Astrocyte (in vitro differentiated cells and primary cell): ENCODE data around the gene CEMP1. TPM values are rescaled to one million over a fixed set of nuclear protein-coding genes. Genes with fewer than 3 reads are reported as not detected.
A peak's percentile ranks its signal among the peaks of the same experiment; 100 is the strongest.

Source experiments
- DNase-seq: peaks from one replicate; pipeline ENCODE4 v3.0.0-alpha.2; 2010; ENCODE audit warnings: low read depth
- FAIRE-seq: peaks from 2 replicates; lab custom pipeline; 2011; peaks lifted over from hg19 to GRCh38; lab: Jason Lieb, UNC
- H2AFZ ChIP-seq: 2 replicates; pipeline ENCODE4 v1.6.0; 2012; ENCODE audit warnings: low read depth, low read length, inconsistent platforms
- H3K27ac ChIP-seq: 2 replicates; pipeline ENCODE4 v1.5.1; 2011; ENCODE audit warnings: low read depth, low read length, inconsistent platforms
- H3K27me3 ChIP-seq: 2 replicates; pipeline ENCODE4 v1.6.0; 2011; ENCODE audit warnings: low read length, inconsistent platforms; ENCODE audit not compliant: insufficient read depth
- H3K36me3 ChIP-seq: 2 replicates; pipeline ENCODE4 v1.5.1; 2011; ENCODE audit warnings: low read length, inconsistent platforms; ENCODE audit not compliant: insufficient read depth
- H3K4me1 ChIP-seq: 2 replicates; pipeline ENCODE4 v1.5.1; 2011; ENCODE audit warnings: low read length, inconsistent platforms; ENCODE audit not compliant: insufficient read depth
- H3K4me2 ChIP-seq: 2 replicates; pipeline ENCODE4 v1.6.0; 2012; ENCODE audit warnings: low read length, inconsistent platforms
- H3K4me3 ChIP-seq: 2 replicates; pipeline ENCODE4 v1.5.1; 2011; ENCODE audit warnings: low read depth, mild to moderate bottlenecking, low read length, inconsistent platforms; ENCODE audit not compliant: insufficient read depth
- H3K79me2 ChIP-seq: 2 replicates; pipeline ENCODE4 v1.6.0; 2012; ENCODE audit warnings: mild to moderate bottlenecking, low read length, inconsistent platforms; ENCODE audit not compliant: insufficient read depth
- H3K9ac ChIP-seq: 2 replicates; pipeline ENCODE4 v1.6.0; 2012; ENCODE audit warnings: mild to moderate bottlenecking, low read length, inconsistent platforms
- H3K9me3 ChIP-seq: 2 replicates; pipeline ENCODE4 v1.5.1; 2012; ENCODE audit warnings: low read depth, mild to moderate bottlenecking, low read length, inconsistent platforms; ENCODE audit not compliant: insufficient read depth
- H4K20me1 ChIP-seq: 2 replicates; pipeline ENCODE4 v1.6.0; 2012; ENCODE audit warnings: low read length, inconsistent platforms; ENCODE audit not compliant: insufficient read depth
- H3K27ac Mint-ChIP-seq: one replicate; pipeline ENCODE4 v1.8.0; 2021; ENCODE audit warnings: mild to moderate bottlenecking, mixed read lengths; ENCODE audit not compliant: unreplicated experiment
- H3K27me3 Mint-ChIP-seq: one replicate; pipeline ENCODE4 v1.8.0; 2021; ENCODE audit warnings: low read depth, mixed read lengths; ENCODE audit not compliant: unreplicated experiment
- H3K36me3 Mint-ChIP-seq: one replicate; pipeline ENCODE4 v1.8.0; 2021; ENCODE audit warnings: low read depth, mixed read lengths; ENCODE audit not compliant: unreplicated experiment
- H3K4me1 Mint-ChIP-seq: one replicate; pipeline ENCODE4 v1.8.0; 2021; ENCODE audit warnings: low read depth, mixed read lengths; ENCODE audit not compliant: unreplicated experiment
- H3K4me3 Mint-ChIP-seq: one replicate; pipeline ENCODE4 v1.8.0; 2021; ENCODE audit warnings: mild to moderate bottlenecking, moderate library complexity, mixed read lengths; ENCODE audit not compliant: unreplicated experiment
- H3K9me3 Mint-ChIP-seq: one replicate; pipeline ENCODE4 v1.8.0; 2021; ENCODE audit warnings: mild to moderate bottlenecking, mixed read lengths; ENCODE audit not compliant: unreplicated experiment
- CTCF ChIP-seq: IDR thresholded peaks from 2 replicates; pipeline ENCODE4 v1.5.1; 2011; ENCODE audit warnings: low read depth, mild to moderate bottlenecking, inconsistent platforms, low read length, moderate library complexity; ENCODE audit not compliant: insufficient read depth
- EZH2 ChIP-seq: IDR thresholded peaks from 2 replicates; pipeline ENCODE4 v1.6.1; 2012; ENCODE audit warnings: mild to moderate bottlenecking, low read length, inconsistent platforms; ENCODE audit not compliant: insufficient read depth
- total RNA-seq: library from RNA; stranded (reverse); gene quantifications from 2 replicates; pipeline ENCODE4 v1.2.1, GENCODE V29; 2021

CEMP1 gene
- total RNA-seq, 1 donor from 2014 or later, result not detected

DNA sequence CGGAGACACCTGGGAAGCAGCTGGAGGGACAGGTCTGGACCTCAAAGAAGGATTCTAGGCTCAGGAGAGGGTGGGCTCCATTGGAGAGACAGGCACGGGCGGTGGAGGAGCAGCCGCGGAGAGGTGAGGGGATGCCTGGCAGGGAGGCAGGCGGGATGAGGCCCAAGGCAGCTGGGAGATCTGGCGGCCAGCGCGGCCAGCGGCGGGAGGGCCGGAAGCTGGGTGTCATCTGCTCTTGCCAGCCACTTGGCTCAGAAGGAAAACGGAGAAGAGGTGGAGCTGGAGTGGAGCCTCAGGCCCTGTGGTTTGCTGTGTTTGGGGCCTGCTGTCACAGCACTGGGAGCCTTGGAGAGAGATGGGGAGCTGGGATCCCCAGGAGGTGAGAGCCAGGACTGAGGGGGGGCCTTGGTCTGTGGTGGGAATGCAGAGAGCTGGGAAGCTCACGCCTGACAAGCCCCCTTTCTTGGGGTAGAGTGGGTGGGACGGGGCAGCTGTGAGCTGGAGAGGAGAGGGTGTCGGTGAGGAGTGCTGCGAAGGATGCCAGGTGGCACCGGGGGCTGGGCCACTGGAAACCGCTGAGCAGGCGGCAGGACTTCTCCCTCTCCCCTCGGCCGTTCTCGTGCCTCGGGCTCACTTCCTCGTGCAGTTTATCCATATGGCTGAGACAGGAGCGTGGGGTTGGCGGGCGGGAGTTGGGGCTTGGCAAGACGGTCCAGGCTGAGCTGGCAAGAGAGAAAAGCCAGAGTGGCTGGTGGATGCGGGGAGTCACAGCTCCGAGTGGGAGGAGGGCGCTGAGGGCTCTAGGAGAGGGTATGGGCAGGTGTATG, 48.3 kb downstream of the CEMP1 start:
- H3K36me3 ChIP-seq, result no peaks in the 10 kb centered on the region
- peaks cover 14% of the 10 kb centered on the region for H3K79me2 ChIP-seq
- H3K27ac Mint-ChIP-seq, result peak overlapping the region; percentile 24
- H4K20me1 ChIP-seq, result peaks cover 86% of the 10 kb centered on the region
- H3K4me2 ChIP-seq, result no peak overlapping the region
- peaks cover 21% of the 10 kb centered on the region for H3K36me3 Mint-ChIP-seq
- H3K9me3 Mint-ChIP-seq, result no peaks in the 10 kb centered on the region
- H3K9me3 ChIP-seq, result no peaks in the 10 kb centered on the region
- H3K4me3 ChIP-seq, result no peak overlapping the region
- H3K27me3 ChIP-seq, result no peaks in the 10 kb centered on the region
- TF ChIP-seq EZH2 (no peak), CTCF (no peak)
- H3K27ac ChIP-seq, result no peak overlapping the region
- peak; percentile 37 for DNase-seq
- H3K9ac ChIP-seq, result no peak overlapping the region
- H3K4me1 ChIP-seq, result peaks cover 12% of the 10 kb centered on the region
- peaks cover 18% of the 10 kb centered on the region for H3K27me3 Mint-ChIP-seq
- no peak overlapping the region for H3K4me3 Mint-ChIP-seq
- H2AFZ ChIP-seq, result no peak overlapping the region
- no peak for FAIRE-seq
- H3K4me1 Mint-ChIP-seq, result peaks cover 5% of the 10 kb centered on the region

GRCh38 chr16:2482249-2482648, 49.0 kb downstream of the CEMP1 start:
- Histone ChIP-seq H3K27me3 (no peaks in the 10 kb centered on the region), H3K4me2 (no peak overlapping the region), H3K36me3 (no peaks in the 10 kb centered on the region), H3K9me3 (no peaks in the 10 kb centered on the region), H3K9ac (no peak overlapping the region), H3K79me2 (peaks cover 20% of the 10 kb centered on the region), H3K4me1 (peaks cover 9% of the 10 kb centered on the region), H2AFZ (no peak overlapping the region), H4K20me1 (peaks cover 86% of the 10 kb centered on the region), H3K4me3 (no peak overlapping the region), H3K27ac (no peak overlapping the region)
- Mint-ChIP-seq H3K27me3 (peaks cover 22% of the 10 kb centered on the region), H3K4me3 (no peak overlapping the region), H3K36me3 (peaks cover 21% of the 10 kb centered on the region), H3K27ac (peak overlapping the region; percentile 24), H3K9me3 (no peaks in the 10 kb centered on the region), H3K4me1 (peaks cover 5% of the 10 kb centered on the region)
- no peak for FAIRE-seq
- no peak for DNase-seq
- TF ChIP-seq EZH2 (no peak), CTCF (no peak)

DNA sequence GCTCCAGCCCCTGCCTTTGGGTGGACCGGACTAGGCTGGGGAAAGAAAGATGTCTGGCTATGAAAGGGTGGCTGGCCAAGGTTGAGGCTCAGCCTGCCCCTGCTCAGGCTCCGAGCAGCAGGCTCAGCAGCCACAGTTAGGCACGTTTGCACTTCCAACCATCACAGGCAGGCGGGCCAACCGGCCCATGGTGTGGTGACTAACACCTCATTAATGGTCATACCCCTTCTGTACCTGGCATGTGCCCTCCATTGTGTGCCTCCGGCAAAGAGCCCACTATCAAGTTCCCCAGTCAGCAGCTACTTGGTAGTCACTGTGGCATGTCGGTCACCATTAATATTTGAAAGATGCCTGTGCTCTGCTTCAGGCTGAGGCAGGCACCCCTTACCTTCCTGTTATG, 49.5 kb downstream of the CEMP1 start:
- peaks cover 18% of the 10 kb centered on the region for H3K36me3 Mint-ChIP-seq
- Histone ChIP-seq H3K9me3 (no peaks in the 10 kb centered on the region), H3K4me2 (no peak overlapping the region), H3K27me3 (no peaks in the 10 kb centered on the region), H4K20me1 (peaks cover 86% of the 10 kb centered on the region), H3K27ac (no peak overlapping the region), H3K79me2 (peaks cover 21% of the 10 kb centered on the region), H3K4me3 (no peak overlapping the region), H2AFZ (no peak overlapping the region), H3K4me1 (peaks cover 4% of the 10 kb centered on the region), H3K9ac (no peak overlapping the region), H3K36me3 (no peaks in the 10 kb centered on the region)
- no peaks in the 10 kb centered on the region for H3K9me3 Mint-ChIP-seq
- no peak for TF ChIP-seq CTCF
- no peak for TF ChIP-seq EZH2
- H3K4me1 Mint-ChIP-seq, result peaks cover 4% of the 10 kb centered on the region
- H3K4me3 Mint-ChIP-seq, result no peak overlapping the region
- peaks cover 22% of the 10 kb centered on the region for H3K27me3 Mint-ChIP-seq
- no peak for DNase-seq
- H3K27ac Mint-ChIP-seq, result no peak overlapping the region
- FAIRE-seq, result no peak
